ENCODE results near the gene FAM111B. TPM values are rescaled to one million over a fixed set of nuclear protein-coding genes. Genes with fewer than 3 reads are reported as not detected.

The FAM111B gene
- total and polyA plus RNA-seq, 2 of the 8 experiments (the other 6 are each of a cell fraction or from before 2014, with no cell fraction given), result 4.8 to 38.1 TPM

DNA sequence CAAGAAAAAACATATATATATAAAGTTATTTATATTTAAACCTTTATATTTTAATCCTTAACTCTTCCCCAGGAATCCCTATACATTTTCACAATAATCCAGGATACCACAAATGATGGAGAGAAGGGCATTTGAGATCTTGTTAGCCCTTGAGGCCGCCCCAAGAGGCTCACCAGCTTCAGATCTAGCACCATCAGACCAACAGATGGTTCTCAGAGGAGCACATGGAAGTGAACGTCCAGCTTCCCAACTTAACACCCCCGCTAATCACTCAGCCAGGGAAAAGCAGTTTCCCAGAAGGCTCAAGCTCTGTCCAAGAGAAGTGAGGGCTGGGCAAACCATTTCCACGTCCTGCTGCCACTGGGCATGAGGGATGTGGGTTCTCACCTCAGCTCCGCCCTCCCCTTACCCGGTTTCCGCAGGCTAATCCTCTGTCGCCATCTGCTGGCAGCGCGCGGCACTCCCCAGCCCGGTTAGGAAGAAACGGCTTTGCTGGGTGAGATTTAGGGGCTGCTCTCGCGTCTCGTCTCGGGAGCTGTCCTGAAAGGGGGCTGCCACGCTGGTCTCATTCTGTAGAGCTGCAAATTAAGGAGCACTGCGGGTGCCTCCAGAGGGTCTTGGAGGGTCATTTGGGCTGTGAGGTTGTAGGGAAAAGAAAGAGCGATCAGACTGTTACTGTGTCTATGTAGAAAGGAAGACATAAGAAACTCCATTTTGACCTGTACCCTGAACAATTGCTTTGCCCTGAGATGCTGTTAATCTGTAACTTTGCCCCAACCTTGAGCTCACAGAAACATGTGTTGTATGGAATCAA is 28.8 kb downstream of the FAM111B start (continued):
- TF ChIP-seq, protein P1, sequence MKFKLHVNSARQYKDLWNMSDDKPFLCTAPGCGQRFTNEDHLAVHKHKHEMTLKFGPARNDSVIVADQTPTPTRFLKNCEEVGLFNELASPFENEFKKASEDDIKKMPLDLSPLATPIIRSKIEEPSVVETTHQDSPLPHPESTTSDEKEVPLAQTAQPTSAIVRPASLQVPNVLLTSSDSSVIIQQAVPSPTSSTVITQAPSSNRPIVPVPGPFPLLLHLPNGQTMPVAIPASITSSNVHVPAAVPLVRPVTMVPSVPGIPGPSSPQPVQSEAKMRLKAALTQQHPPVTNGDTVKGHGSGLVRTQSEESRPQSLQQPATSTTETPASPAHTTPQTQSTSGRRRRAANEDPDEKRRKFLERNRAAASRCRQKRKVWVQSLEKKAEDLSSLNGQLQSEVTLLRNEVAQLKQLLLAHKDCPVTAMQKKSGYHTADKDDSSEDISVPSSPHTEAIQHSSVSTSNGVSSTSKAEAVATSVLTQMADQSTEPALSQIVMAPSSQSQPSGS (IDR thresholded peaks at IDR 0.05; ENCODE audit: low read length), result no peak
- TF ChIP-seq SP4 (IDR thresholded peaks at IDR 0.05; ENCODE audit: low read length), result no peak
- TF ChIP-seq SAP30 (IDR thresholded peaks at IDR 0.05; ENCODE audit: insufficient read depth, insufficient replicate concordance, low read length), result no peak
- no peak for TF ChIP-seq YY1 (IDR thresholded peaks at IDR 0.05; ENCODE audit: low read depth, low read length)
- no peak for TF ChIP-seq SP1 (IDR thresholded peaks at IDR 0.05; ENCODE audit: low read depth, low read length)
- no peak for TF ChIP-seq POU5F1 (IDR thresholded peaks at IDR 0.05; ENCODE audit: low read depth, low read length)
- TF ChIP-seq SP2 (IDR thresholded peaks at IDR 0.05; ENCODE audit: low read length), result no peak
- TF ChIP-seq GABPA (IDR thresholded peaks at IDR 0.05; ENCODE audit: borderline replicate concordance, insufficient read depth, low read length), result no peak
- no peak for TF ChIP-seq PHF8 (conservative IDR thresholded peaks at IDR 0.05; ENCODE audit: low read depth, low read length)
- TF ChIP-seq TBP (IDR thresholded peaks at IDR 0.05; ENCODE audit: low read depth, low read length), result no peak
- TF ChIP-seq RXRA (IDR thresholded peaks at IDR 0.05; ENCODE audit: insufficient read depth, low read depth, low read length), result no peak
- no peak for TF ChIP-seq TAF7 (optimal IDR thresholded peaks at IDR 0.05; ENCODE audit: borderline replicate concordance, low read depth, low read length)
- TF ChIP-seq NANOG (IDR thresholded peaks at IDR 0.05; ENCODE audit: insufficient read depth, low read depth, low read length, poor library complexity, severe bottlenecking), result no peak
- no peak for TF ChIP-seq SIRT6 (IDR thresholded peaks at IDR 0.05; ENCODE audit: low read length)
- TF ChIP-seq CHD2 (IDR thresholded peaks at IDR 0.05; ENCODE audit: low read length), result peak; percentile 48; the same call in 1 of the 2 replicates
- TF ChIP-seq CBX8 (IDR thresholded peaks at IDR 0.05; ENCODE audit: borderline replicate concordance, low read depth, low read length), result no peak
